Measurements from ENCODE around the gene TP73. TPM values are rescaled to one million over a fixed set of nuclear protein-coding genes. Genes with fewer than 3 reads are reported as not detected.

Gene TP73
- total RNA-seq, 1 experiment from 2014 or later = 19.2 TPM

DNA sequence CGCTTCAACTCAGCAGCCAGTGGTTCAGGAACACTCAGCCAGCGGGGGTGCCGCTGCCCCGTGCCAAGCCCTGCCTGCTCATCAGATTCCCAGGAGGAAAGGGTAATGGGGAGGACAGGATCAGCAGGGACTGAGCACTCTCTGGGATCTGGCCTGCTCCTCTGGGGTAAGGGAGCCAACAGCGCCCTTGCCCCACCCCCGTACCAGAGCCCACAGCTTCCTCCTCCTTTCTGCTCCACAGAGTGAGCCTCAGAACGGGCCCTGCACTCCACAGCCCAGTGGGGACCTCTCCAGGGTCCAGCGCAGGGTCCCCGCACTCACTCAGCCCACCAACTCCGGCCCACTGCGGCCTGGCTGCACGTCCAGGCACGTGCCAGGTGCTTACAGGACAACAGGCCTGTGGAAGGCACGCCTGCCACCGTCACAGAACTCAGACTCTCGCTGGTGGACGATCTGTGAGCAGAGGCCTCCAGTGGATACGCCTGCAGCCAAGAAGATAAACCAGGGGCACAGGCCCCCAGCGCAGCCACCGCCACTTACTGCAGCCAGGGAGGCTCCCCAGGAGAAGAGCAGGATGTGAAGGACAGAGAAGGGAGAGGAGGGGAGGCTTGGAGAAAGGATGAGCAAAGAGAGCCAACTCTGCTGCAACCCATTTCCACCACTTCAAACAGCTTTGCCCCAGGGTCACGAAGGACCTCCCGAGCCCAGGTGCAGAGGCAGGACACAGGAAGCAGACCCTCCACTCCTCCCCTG is 43.1 kb upstream of the TP73 start:
- Histone ChIP-seq H3K9ac (ENCODE audit: low read length) (no peak overlapping the region), H4K20me1 (ENCODE audit: insufficient read depth) (no peaks in the 10 kb centered on the region), H3K9me3 (ENCODE audit: control insufficient read depth in 1 of 2, insufficient read depth in 1 of 2, low read depth in 1 of 2, low read length in 2 of 2) (no peaks in the 10 kb centered on the region), H3K4me2 (ENCODE audit: low read length) (0 out of 2 replicates have a peak overlapping the region, but pooled peaks have one; percentile 98), H3K27me3 (ENCODE audit: insufficient read depth, low read length) (no peaks in the 10 kb centered on the region), H3K27ac (ENCODE audit: low read depth, low read length) (no peak overlapping the region), H2AFZ (ENCODE audit: low read depth, low read length, poor library complexity, severe bottlenecking) (no peak overlapping the region), H3K9me2 (ENCODE audit: insufficient read depth) (no peaks in the 10 kb centered on the region), H3K4me1 (ENCODE audit: control insufficient read depth in 1 of 2, insufficient read depth in 2 of 2, low read length in 2 of 2) (peaks cover 27 to 51% of the 10 kb centered on the region in 2 experiments), H3K36me3 (ENCODE audit: control insufficient read depth in 1 of 2, insufficient read depth in 2 of 2, low read length in 2 of 2) (no peaks in the 10 kb centered on the region), H3K79me2 (ENCODE audit: insufficient read depth, low read length) (no peaks in the 10 kb centered on the region), H3K4me3 (replicated peaks in 1 of 2; ENCODE audit: low read depth in 1 of 2, low read length in 2 of 2) (no peak overlapping the region)
- ATAC-seq (no peak), DNase-seq (ENCODE audit: low read depth, low spot score) (no peak)
- intact Hi-C loops (cut with micrococcal nuclease) = loop anchor here (10.0 kb wide), 1 partner anchor 1024 kb away; the partner anchor contains the start of gene PRXL2B
- POLR2A ChIA-PET = no interaction called here
- CTCF ChIA-PET = interaction anchor here (1.3 kb wide), 1 partner anchor 156 kb away, joined by 6 read pairs; no protein-coding TSS in a partner anchor
- no peak for TF ChIP-seq SIN3A (IDR thresholded peaks at IDR 0.05; ENCODE audit: low read depth)
- no peak for TF ChIP-seq ZFX (IDR thresholded peaks at IDR 0.05)
- TF ChIP-seq YY1 (IDR thresholded peaks at IDR 0.05; ENCODE audit: extremely low read depth, insufficient replicate concordance, low read depth, low read length) = no peak
- no peak for TF ChIP-seq ELF1 (IDR thresholded peaks at IDR 0.05; ENCODE audit: borderline replicate concordance, low read depth)
- no peak for TF ChIP-seq ZNF274 (IDR thresholded peaks at IDR 0.05; ENCODE audit: low read depth, low read length)
- RAD21 ChIA-PET (ENCODE audit: low non-redundant PET in 1 of 2, low total read pairs in 2 of 2, uncharacterized antibody in 2 of 2, unreplicated experiment in 2 of 2) = no interaction called here
- no TSS peak for BruUV-seq (replicated peaks)

DNA sequence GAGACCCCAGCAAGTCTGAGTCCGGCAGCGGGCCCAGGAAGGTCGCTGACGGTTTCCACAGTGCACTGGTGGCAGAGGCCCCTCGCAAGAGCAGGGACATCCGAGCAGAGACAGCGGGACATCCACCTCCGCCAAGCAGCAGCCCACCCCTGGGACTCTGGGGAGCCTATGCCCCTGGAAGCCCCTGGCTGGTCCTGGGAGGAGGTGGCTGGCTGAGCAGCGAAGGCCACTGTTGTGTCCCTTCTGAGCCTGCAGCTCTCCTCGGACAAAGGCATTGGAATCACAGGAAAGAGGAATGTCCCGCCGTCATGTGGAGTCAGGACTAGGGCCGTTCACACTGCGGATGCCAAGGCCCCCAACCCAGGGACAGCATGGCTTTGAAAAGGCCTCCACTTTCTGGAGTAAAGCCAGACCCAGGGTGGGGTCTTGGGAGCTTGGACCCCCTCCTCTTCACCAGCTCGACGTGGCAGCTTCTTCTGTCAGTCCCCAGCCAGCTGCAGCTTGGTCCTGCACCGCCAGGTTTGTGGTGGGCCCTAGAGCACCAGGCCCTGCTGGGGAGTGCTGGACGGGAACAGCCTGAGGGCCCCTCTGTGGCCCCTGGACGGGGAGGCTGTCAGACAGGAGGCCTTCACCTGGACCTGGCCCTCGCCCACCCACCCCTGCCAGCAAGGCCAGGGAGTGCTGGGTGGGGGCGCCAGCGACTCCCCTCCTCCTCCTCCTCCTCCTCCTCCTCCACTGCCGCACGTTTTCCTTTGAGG is 42.4 kb upstream of the TP73 start:
- H3K27ac ChIP-seq (ENCODE audit: low read depth, low read length) = no peak overlapping the region; the same call in 1 of the 2 replicates
- ATAC-seq (no peak), DNase-seq (ENCODE audit: low read depth, low spot score) (no peak)
- ChIA-PET CTCF (no interaction called here), RAD21 (ENCODE audit: low non-redundant PET in 1 of 2, low total read pairs in 2 of 2, uncharacterized antibody in 2 of 2, unreplicated experiment in 2 of 2) (no interaction called here), POLR2A (no interaction called here)
- intact Hi-C loops (cut with micrococcal nuclease) = loop anchor here (10.0 kb wide), 1 partner anchor 1025 kb away; the partner anchor contains the start of gene PRXL2B
- no peak overlapping the region for H2AFZ ChIP-seq (ENCODE audit: low read depth, low read length, poor library complexity, severe bottlenecking)
- H3K4me2 ChIP-seq (ENCODE audit: low read length) = peak overlapping the region; percentile 98
- H3K27me3 ChIP-seq (ENCODE audit: insufficient read depth, low read length) = no peaks in the 10 kb centered on the region
- BruUV-seq (replicated peaks) = TSS peak; percentile 69
- H3K9me2 ChIP-seq (ENCODE audit: insufficient read depth) = no peaks in the 10 kb centered on the region
- no peaks in the 10 kb centered on the region for H4K20me1 ChIP-seq (ENCODE audit: insufficient read depth)
- H3K4me1 ChIP-seq (ENCODE audit: control insufficient read depth in 1 of 2, insufficient read depth in 2 of 2, low read length in 2 of 2) = peaks cover 35 to 51% of the 10 kb centered on the region in 2 experiments
- H3K9ac ChIP-seq (ENCODE audit: low read length) = peak overlapping the region; percentile 73
- H3K36me3 ChIP-seq (ENCODE audit: control insufficient read depth in 1 of 2, insufficient read depth in 2 of 2, low read length in 2 of 2) = no peaks in the 10 kb centered on the region
- H3K79me2 ChIP-seq (ENCODE audit: insufficient read depth, low read length) = no peaks in the 10 kb centered on the region
- peak overlapping the region; percentile 58 to 72 for H3K4me3 ChIP-seq (replicated peaks in 1 of 2; ENCODE audit: low read depth in 1 of 2, low read length in 2 of 2)
- H3K9me3 ChIP-seq (ENCODE audit: control insufficient read depth in 1 of 2, insufficient read depth in 1 of 2, low read depth in 1 of 2, low read length in 2 of 2) = no peaks in the 10 kb centered on the region
- TF ChIP-seq SP1 (IDR thresholded peaks at IDR 0.05; ENCODE audit: low read depth) (no peak), JUND (IDR thresholded peaks at IDR 0.05) (no peak), MAX (IDR thresholded peaks at IDR 0.05) (no peak), SIN3A (IDR thresholded peaks at IDR 0.05; ENCODE audit: low read depth) (no peak), SRF (IDR thresholded peaks at IDR 0.05; ENCODE audit: low read depth) (no peak), YY1 (IDR thresholded peaks at IDR 0.05; ENCODE audit: extremely low read depth, insufficient replicate concordance, low read depth, low read length) (no peak), EZH2phosphoT487 (IDR thresholded peaks at IDR 0.05; ENCODE audit: borderline replicate concordance) (no peak), EGR1 (IDR thresholded peaks at IDR 0.05; ENCODE audit: low read depth) (no peak), POLR2A (IDR thresholded peaks at IDR 0.05; ENCODE audit: borderline replicate concordance, extremely low read depth, insufficient read depth, insufficient read length) (no peak), ZFX (IDR thresholded peaks at IDR 0.05) (no peak), CBX3 (IDR thresholded peaks at IDR 0.05; ENCODE audit: low read depth) (no peak), ATF3 (IDR thresholded peaks at IDR 0.05) (no peak), FOSL1 (IDR thresholded peaks at IDR 0.05; ENCODE audit: low read depth) (no peak)
- TF ChIP-seq, protein P1, sequence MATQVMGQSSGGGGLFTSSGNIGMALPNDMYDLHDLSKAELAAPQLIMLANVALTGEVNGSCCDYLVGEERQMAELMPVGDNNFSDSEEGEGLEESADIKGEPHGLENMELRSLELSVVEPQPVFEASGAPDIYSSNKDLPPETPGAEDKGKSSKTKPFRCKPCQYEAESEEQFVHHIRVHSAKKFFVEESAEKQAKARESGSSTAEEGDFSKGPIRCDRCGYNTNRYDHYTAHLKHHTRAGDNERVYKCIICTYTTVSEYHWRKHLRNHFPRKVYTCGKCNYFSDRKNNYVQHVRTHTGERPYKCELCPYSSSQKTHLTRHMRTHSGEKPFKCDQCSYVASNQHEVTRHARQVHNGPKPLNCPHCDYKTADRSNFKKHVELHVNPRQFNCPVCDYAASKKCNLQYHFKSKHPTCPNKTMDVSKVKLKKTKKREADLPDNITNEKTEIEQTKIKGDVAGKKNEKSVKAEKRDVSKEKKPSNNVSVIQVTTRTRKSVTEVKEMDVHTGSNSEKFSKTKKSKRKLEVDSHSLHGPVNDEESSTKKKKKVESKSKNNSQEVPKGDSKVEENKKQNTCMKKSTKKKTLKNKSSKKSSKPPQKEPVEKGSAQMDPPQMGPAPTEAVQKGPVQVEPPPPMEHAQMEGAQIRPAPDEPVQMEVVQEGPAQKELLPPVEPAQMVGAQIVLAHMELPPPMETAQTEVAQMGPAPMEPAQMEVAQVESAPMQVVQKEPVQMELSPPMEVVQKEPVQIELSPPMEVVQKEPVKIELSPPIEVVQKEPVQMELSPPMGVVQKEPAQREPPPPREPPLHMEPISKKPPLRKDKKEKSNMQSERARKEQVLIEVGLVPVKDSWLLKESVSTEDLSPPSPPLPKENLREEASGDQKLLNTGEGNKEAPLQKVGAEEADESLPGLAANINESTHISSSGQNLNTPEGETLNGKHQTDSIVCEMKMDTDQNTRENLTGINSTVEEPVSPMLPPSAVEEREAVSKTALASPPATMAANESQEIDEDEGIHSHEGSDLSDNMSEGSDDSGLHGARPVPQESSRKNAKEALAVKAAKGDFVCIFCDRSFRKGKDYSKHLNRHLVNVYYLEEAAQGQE (IDR thresholded peaks at IDR 0.05; ENCODE audit: low read depth) = no peak
